Skin of body (tissue), 2 donors: ENCODE results near the gene AKNAD1. TPM values are rescaled to one million over a fixed set of nuclear protein-coding genes. Genes with fewer than 3 reads are reported as not detected.
"Not testable (repeated sequence)": the region's sequence is repeated elsewhere in the genome, so short reads cannot be mapped to it uniquely, and the experiment has no call there.

Experiments used
- DNase-seq: peaks from one replicate; lab custom pipeline; 2025; lab: John Stamatoyannopoulos, UW
- total RNA-seq: library from RNA; depleted of rRNA; stranded (reverse); fragments of >200 nt; gene quantifications from one replicate; pipeline ENCODE4 v1.2.3, GENCODE V29; 2014

The AKNAD1 gene
- total RNA-seq, 1 donor from 2014 or later = 0.20 TPM

GRCh38 chr1:108785880-108786279, 71.0 kb downstream of the AKNAD1 start:
- DNase-seq = no peak

GRCh38 chr1:108785264-108785663, 71.6 kb downstream of the AKNAD1 start:
- DNase-seq = no peak

DNA sequence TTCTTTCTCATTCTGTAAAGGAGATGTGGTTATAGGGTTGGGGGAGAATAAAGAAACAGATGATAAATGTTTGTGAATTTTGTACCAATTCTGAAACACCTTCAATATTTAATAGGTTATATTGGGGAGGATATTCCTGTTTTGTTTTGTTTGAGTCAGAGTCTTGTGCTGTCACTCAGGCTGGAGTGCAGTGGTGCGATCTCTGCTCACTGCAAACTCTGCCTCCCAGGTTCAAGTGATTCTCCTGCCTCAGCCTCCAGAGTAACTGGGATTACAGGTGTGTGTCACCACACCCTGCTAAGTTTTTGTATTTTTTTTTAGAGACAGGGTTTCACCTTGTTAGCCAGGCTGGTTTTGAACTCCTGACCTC, 75.3 kb downstream of the AKNAD1 start:
- DNase-seq = not testable (repeated sequence)

GRCh38 chr1:108780937-108781574, 75.8 kb downstream of the AKNAD1 start:
- DNase-seq = no peak

DNA sequence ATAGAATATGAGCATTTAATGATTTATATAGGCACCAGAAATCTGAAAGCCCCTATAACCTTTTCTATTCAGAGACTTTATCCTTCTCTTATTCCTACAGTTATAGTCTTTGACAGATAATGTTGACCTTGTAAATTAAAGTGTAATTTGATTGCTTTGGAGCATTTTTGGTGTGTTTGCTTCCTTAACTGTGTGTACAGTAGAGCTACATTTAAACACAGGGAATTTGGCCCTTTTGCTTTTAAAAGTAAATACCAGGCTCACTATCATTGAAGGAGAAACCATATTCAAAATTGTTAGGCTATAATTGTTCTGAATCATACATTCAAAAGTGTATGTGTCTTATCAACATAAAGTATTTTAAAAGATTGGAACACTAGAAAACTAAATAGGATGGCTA, 77.4 kb downstream of the AKNAD1 start:
- DNase-seq = no peak

- no peak for DNase-seq
Observed at GRCh38 chr1:108777839-108778238, 79.1 kb downstream of the AKNAD1 start.

GRCh38 chr1:108767708-108768107, 89.2 kb downstream of the AKNAD1 start:
- no peak for DNase-seq

GRCh38 chr1:108767115-108767514, 89.8 kb downstream of the AKNAD1 start:
- no peak for DNase-seq

Other genes starting within 250 kb of the AKNAD1 start
- gene HENMT1, start 196.0 kb downstream of the AKNAD1 start, total RNA-seq = 7.3 TPM
- 21.9 TPM for gene PRPF38B, start 164.8 kb downstream of the AKNAD1 start, total RNA-seq
- gene FNDC7, start 144.2 kb downstream of the AKNAD1 start, total RNA-seq = not detected
- 61.5 TPM for gene STXBP3, start 110.4 kb downstream of the AKNAD1 start, total RNA-seq
- gene GPSM2, start 19.9 kb upstream of the AKNAD1 start, total RNA-seq = 56.2 TPM
- gene CLCC1, start 106.4 kb upstream of the AKNAD1 start, total RNA-seq = 21.7 TPM
- 22.5 TPM for gene WDR47, start 185.0 kb upstream of the AKNAD1 start, total RNA-seq
- gene TAF13, start 218.9 kb upstream of the AKNAD1 start, total RNA-seq = 47.5 TPM
- 31.9 TPM for gene TMEM167B, start 233.7 kb upstream of the AKNAD1 start, total RNA-seq